HG02884 (cell line): ENCODE data around the gene STXBP2.

Source experiments
- ATAC-seq: cut with Tn5 transposase; IDR thresholded peaks from one replicate; pipeline ENCODE4 v1.9.1; 2021; ENCODE audit warnings: mild to moderate bottlenecking, moderate library complexity; ENCODE audit not compliant: unreplicated experiment

The STXBP2 gene

GRCh38 chr19:7612282-7613274 lies 24.3 kb upstream of the STXBP2 start:
- no peak for ATAC-seq

GRCh38 chr19:7614859-7615741 lies 21.8 kb upstream of the STXBP2 start:
- no peak for ATAC-seq

GRCh38 chr19:7617172-7617571 lies 19.7 kb upstream of the STXBP2 start:
- ATAC-seq = no peak

- no peak for ATAC-seq
These were observed 19.2 kb upstream of the STXBP2 start for GRCh38 chr19:7617735-7618134.

GRCh38 chr19:7618348-7618747 lies 18.6 kb upstream of the STXBP2 start:
- no peak for ATAC-seq

- ATAC-seq = no peak
These were observed 18.0 kb upstream of the STXBP2 start for GRCh38 chr19:7618771-7619510.

- ATAC-seq = no peak
These were observed 17.1 kb upstream of the STXBP2 start for GRCh38 chr19:7619671-7620441.

GRCh38 chr19:7620442-7621412 lies 16.2 kb upstream of the STXBP2 start:
- no peak for ATAC-seq

- no peak for ATAC-seq
These were observed 13.8 kb upstream of the STXBP2 start for GRCh38 chr19:7622933-7623685.

GRCh38 chr19:7623725-7624603 lies 12.9 kb upstream of the STXBP2 start:
- no peak for ATAC-seq

GRCh38 chr19:7624810-7625209 lies 12.1 kb upstream of the STXBP2 start:
- no peak for ATAC-seq

GRCh38 chr19:7625763-7626372 lies 11.0 kb upstream of the STXBP2 start:
- ATAC-seq = no peak

GRCh38 chr19:7627166-7627565 lies 9.7 kb upstream of the STXBP2 start:
- ATAC-seq = no peak

- ATAC-seq = no peak
These were observed 8.2 kb upstream of the STXBP2 start for GRCh38 chr19:7628589-7629311.

- ATAC-seq = peak; percentile 89
These were observed 7.4 kb upstream of the STXBP2 start, which contains the start of the genes PET100 and XAB2 for GRCh38 chr19:7629347-7630054. Gene PET100 (plus strand): TSS chr19:7629793. CDS start chr19:7629834, 41 bp downstream. Gene XAB2 (minus strand): TSS chr19:7629545. CDS start chr19:7629527, 18 bp downstream.
